A673 (cell line): Measurements from ENCODE around the gene DACT2. TPM values are rescaled to one million over a fixed set of nuclear protein-coding genes. Genes with fewer than 3 reads are reported as not detected.

Experiments
- BruUV-seq: library from RNA; stranded (reverse); fragments of 400-500 nt; replicated peaks from 2 replicates; lab custom pipeline; 2021; lab: Mats Ljungman, UMichigan
- CTCF ChIA-PET: fragments of 300-600 bp; sonication (Branson Sonifier 250); formaldehyde crosslinking; loops from one replicate; lab custom pipeline; 2022; ENCODE audit warnings: antibody characterized with exemption; lab: Charles Lee
- POLR2A ChIA-PET: fragments of 300-600 bp; sonication (Branson Sonifier 250); formaldehyde crosslinking; loops from one replicate; lab custom pipeline; 2022; ENCODE audit warnings: antibody characterized with exemption; ENCODE audit not compliant: low non-redundant PET; lab: Charles Lee
- DNase-seq: peaks from one replicate; pipeline ENCODE4 v3.0.0-alpha.2; 2015; ENCODE audit warnings: low spot score
- H3K27ac ChIP-seq: fragments of 200-600 bp; sonication (generic); 2 replicates; pipeline ENCODE4 v1.5.1; 2016; ENCODE audit warnings: mixed run types, low read depth, mild to moderate bottlenecking, mixed read lengths, antibody characterized with exemption, low read length; ENCODE audit not compliant: poor library complexity, severe bottlenecking
- H3K27me3 ChIP-seq: fragments of 200-600 bp; sonication (generic); replicated peaks from 2 replicates; pipeline ENCODE4 v1.6.1; 2017; ENCODE audit warnings: mixed run types, low read depth, mild to moderate bottlenecking, mixed read lengths, antibody characterized with exemption, low read length; ENCODE audit not compliant: insufficient read depth, poor library complexity
- H3K36me3 ChIP-seq: fragments of 200-600 bp; sonication (generic); 2 replicates; pipeline ENCODE4 v1.6.1; 2016; ENCODE audit warnings: mixed run types, mild to moderate bottlenecking, mixed read lengths, antibody characterized with exemption, low read length; ENCODE audit not compliant: insufficient read depth, poor library complexity, severe bottlenecking
- H3K4me1 ChIP-seq: fragments of 200-600 bp; sonication (generic); 2 replicates; pipeline ENCODE4 v1.6.1; 2017; ENCODE audit warnings: mixed run types, mild to moderate bottlenecking, mixed read lengths, antibody characterized with exemption, low read length; ENCODE audit not compliant: insufficient read depth, poor library complexity, severe bottlenecking
- H3K4me3 ChIP-seq: fragments of 200-600 bp; sonication (generic); 2 replicates; pipeline ENCODE4 v1.5.1; 2016; ENCODE audit warnings: low read depth, mixed run types, mild to moderate bottlenecking, mixed read lengths, low read length; ENCODE audit not compliant: poor library complexity, severe bottlenecking
- H3K9me3 ChIP-seq: fragments of 200-600 bp; sonication (generic); 2 replicates; pipeline ENCODE4 v1.6.1; 2016; ENCODE audit warnings: mixed run types, low read depth, mild to moderate bottlenecking, mixed read lengths, antibody characterized with exemption, low read length; ENCODE audit not compliant: poor library complexity, severe bottlenecking
- EZH2 ChIP-seq: fragments of 200-600 bp; sonication (generic); IDR thresholded peaks from 2 replicates; pipeline ENCODE4 v1.6.1; 2017; ENCODE audit warnings: borderline replicate concordance, low read depth, mild to moderate bottlenecking, mixed read lengths, antibody characterized with exemption, low read length; ENCODE audit not compliant: poor library complexity, severe bottlenecking
- intact Hi-C: fragments of 100-400 bp; cut with micrococcal nuclease; formaldehyde crosslinking; loops from one replicate; pipeline ENCODE4 v1.10.0; 2022; ENCODE audit not compliant: unreplicated experiment
- total RNA-seq: library from RNA; stranded (reverse); gene quantifications from 2 replicates; pipeline ENCODE4 v1.2.3, GENCODE V29; 2021
- TF ChIP-seq, protein P1 (sequence below): fragments of 300-800, 200-600 bp; sonication (generic); conservative IDR thresholded peaks from 2 replicates; pipeline ENCODE4 v1.5.1; 2017; ENCODE audit warnings: low read depth, mild to moderate bottlenecking, antibody characterized with exemption, low read length, moderate library complexity, mixed read lengths

The DACT2 gene
- total RNA-seq, 1 experiment from 2014 or later: 18.7 TPM

DNA sequence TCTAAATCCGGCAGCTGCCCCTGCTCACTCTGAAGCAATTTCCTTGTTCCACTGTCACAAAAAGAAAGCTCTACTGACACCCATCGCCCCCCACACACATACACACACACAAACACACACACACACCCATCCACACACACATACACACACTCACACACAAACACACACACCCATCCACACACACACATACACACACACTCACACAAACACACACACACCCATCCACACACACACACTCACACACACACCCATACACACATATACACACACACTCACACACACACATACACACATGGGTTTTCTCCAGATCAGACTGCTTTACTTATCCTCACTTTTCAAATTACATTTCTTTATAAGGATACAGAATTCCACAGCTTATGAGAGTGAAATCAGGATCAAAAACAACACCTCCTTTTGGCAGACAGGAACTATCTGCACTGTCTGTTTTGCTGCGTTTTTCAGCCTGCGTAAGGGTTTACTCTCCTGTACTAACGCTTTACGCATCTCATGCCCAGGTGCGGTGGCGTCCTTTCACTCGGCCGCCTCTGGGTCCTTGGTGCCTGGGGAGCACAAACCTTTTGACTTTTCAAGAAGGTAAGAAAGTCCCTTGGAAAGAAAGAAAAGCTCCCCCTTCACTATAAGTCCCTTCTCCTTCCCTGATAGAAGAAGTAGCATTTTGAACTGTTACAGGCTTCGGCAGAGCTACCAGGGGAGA is 8.0 kb downstream of the DACT2 start:
- TF ChIP-seq, protein P1, sequence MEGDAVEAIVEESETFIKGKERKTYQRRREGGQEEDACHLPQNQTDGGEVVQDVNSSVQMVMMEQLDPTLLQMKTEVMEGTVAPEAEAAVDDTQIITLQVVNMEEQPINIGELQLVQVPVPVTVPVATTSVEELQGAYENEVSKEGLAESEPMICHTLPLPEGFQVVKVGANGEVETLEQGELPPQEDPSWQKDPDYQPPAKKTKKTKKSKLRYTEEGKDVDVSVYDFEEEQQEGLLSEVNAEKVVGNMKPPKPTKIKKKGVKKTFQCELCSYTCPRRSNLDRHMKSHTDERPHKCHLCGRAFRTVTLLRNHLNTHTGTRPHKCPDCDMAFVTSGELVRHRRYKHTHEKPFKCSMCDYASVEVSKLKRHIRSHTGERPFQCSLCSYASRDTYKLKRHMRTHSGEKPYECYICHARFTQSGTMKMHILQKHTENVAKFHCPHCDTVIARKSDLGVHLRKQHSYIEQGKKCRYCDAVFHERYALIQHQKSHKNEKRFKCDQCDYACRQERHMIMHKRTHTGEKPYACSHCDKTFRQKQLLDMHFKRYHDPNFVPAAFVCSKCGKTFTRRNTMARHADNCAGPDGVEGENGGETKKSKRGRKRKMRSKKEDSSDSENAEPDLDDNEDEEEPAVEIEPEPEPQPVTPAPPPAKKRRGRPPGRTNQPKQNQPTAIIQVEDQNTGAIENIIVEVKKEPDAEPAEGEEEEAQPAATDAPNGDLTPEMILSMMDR: no peak
- TF ChIP-seq EZH2: no peak
- CTCF ChIA-PET: no interaction called here
- Histone ChIP-seq H3K27ac (no peak overlapping the region), H3K27me3 (no peaks in the 10 kb centered on the region), H3K4me1 (peaks cover 25% of the 10 kb centered on the region), H3K4me3 (no peak overlapping the region), H3K36me3 (peaks cover 4% of the 10 kb centered on the region), H3K9me3 (no peaks in the 10 kb centered on the region)
- intact Hi-C loops: no loop called here
- POLR2A ChIA-PET: no interaction called here
- no peak for DNase-seq
- BruUV-seq: no TSS peak

DNA sequence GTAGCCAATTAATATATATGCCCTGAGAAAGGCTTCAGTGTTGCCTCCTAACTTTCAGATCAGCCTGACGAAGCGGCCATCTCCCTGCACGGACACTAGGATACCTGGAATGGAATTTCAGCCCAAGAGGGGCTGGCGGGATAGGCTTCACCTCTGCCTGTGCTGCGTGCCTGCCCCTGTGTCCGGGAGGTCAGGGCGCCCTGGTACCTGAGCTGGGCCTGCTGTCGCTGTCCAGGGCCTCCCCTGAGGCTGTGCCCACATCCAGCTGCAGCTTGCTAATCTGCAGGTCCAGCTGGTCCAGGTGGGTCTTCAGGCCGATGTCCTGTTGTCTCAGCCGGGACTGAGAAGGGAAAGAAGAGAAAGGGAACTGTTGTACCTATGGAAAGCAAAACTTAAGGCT is 8.6 kb downstream of the DACT2 start:
- ChIA-PET POLR2A (no interaction called here), CTCF (no interaction called here)
- Histone ChIP-seq H3K27ac (no peak overlapping the region), H3K4me3 (no peak overlapping the region), H3K36me3 (peaks cover 4% of the 10 kb centered on the region), H3K27me3 (no peaks in the 10 kb centered on the region), H3K9me3 (no peaks in the 10 kb centered on the region), H3K4me1 (peaks cover 25% of the 10 kb centered on the region)
- intact Hi-C loops: no loop called here
- TF ChIP-seq, protein P1: no peak
- TF ChIP-seq EZH2: no peak
- no TSS peak for BruUV-seq
- DNase-seq: no peak

DNA sequence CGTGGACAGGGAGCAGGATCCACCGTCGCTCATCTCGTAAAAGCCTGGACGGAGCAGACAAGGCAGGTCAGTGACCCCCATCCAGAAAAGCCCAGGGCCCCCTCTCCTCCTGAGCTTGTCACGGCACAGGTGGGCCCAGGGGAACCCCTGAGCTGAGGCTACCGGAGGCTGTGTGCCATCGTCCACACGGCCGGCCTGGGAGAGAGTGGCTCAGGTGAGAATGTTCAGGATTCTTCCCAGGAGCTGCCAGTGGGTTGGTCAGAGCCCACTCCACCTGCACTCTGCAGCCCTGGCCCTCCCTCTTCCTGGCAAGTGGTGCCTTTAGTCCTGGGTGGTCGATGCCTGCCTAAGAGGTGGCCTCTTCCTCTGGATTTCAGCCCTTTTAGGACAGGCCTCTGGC is 9.2 kb downstream of the DACT2 start:
- ChIA-PET CTCF (no interaction called here), POLR2A (no interaction called here)
- H3K4me1 ChIP-seq: peaks cover 24% of the 10 kb centered on the region
- no peak for DNase-seq
- intact Hi-C loops: no loop called here
- no peak overlapping the region for H3K27ac ChIP-seq
- no TSS peak for BruUV-seq
- H3K36me3 ChIP-seq: peaks cover 4% of the 10 kb centered on the region
- H3K9me3 ChIP-seq: no peaks in the 10 kb centered on the region
- H3K4me3 ChIP-seq: no peak overlapping the region
- TF ChIP-seq, protein P1: no peak
- no peak for TF ChIP-seq EZH2
- no peaks in the 10 kb centered on the region for H3K27me3 ChIP-seq
